OCI-LY7 (cell line): ENCODE results near the gene AARSD1. TPM values are rescaled to one million over a fixed set of nuclear protein-coding genes. Genes with fewer than 3 reads are reported as not detected.
"Not testable (repeated sequence)": the region's sequence is repeated elsewhere in the genome, so short reads cannot be mapped to it uniquely, and the experiment has no call there.

Experiments
- BruUV-seq: library from RNA; stranded (reverse); fragments of 400-500 nt; replicated peaks from 2 replicates; lab custom pipeline; 2021; lab: Mats Ljungman, UMichigan
- CTCF ChIA-PET: fragments of 300-600 bp; sonication (Branson Sonifier 250); formaldehyde crosslinking; loops from one replicate; lab custom pipeline; 2022; ENCODE audit warnings: antibody characterized with exemption; ENCODE audit not compliant: unreplicated experiment; lab: Charles Lee
- POLR2A ChIA-PET: fragments of 300-600 bp; sonication (Branson Sonifier 250); formaldehyde crosslinking; loops from one replicate; lab custom pipeline; 2022; ENCODE audit warnings: antibody characterized with exemption; lab: Charles Lee
- DNase-seq: peaks from one replicate; pipeline ENCODE4 v3.0.0-alpha.2; 2015; ENCODE audit warnings: low spot score
- H2AFZ ChIP-seq: fragments of 200-600 bp; sonication (generic), shearing (Covaris generic); 2 replicates; pipeline ENCODE4 v1.6.1; 2014; ENCODE audit warnings: mild to moderate bottlenecking, antibody characterized with exemption, low read length, moderate library complexity
- H3K27ac ChIP-seq: fragments of 200-600 bp; sonication (generic); 2 replicates; pipeline ENCODE4 v1.5.1; 2014; ENCODE audit warnings: mixed run types, low read depth, mild to moderate bottlenecking, moderate library complexity, low read length, inconsistent platforms; ENCODE audit not compliant: poor library complexity, severe bottlenecking
- H3K36me3 ChIP-seq: fragments of 200-600 bp; sonication (generic); 2 replicates; pipeline ENCODE4 v1.6.1; 2014; ENCODE audit warnings: mild to moderate bottlenecking, antibody characterized with exemption, low read length, moderate library complexity, mixed read lengths; ENCODE audit not compliant: insufficient read depth
- H3K4me1 ChIP-seq: fragments of 200-600 bp; sonication (generic); 2 replicates; pipeline ENCODE4 v1.5.1; 2014; ENCODE audit warnings: mild to moderate bottlenecking, low read length; ENCODE audit not compliant: insufficient read depth, poor library complexity, severe bottlenecking
- H3K4me2 ChIP-seq: fragments of 200-600 bp; sonication (generic); 2 replicates; pipeline ENCODE4 v1.6.1; 2014; ENCODE audit warnings: mild to moderate bottlenecking, low read length
- H3K4me3 ChIP-seq: fragments of 200-600 bp; sonication (generic); 2 replicates; pipeline ENCODE4 v1.5.1; 2014; ENCODE audit warnings: mild to moderate bottlenecking, low read depth, low read length; ENCODE audit not compliant: poor library complexity, severe bottlenecking
- H3K79me2 ChIP-seq: fragments of 200-600 bp; sonication (generic); 2 replicates; pipeline ENCODE4 v1.6.1; 2016; ENCODE audit warnings: low read depth, mild to moderate bottlenecking, low read length, moderate library complexity, mixed read lengths; ENCODE audit not compliant: insufficient read depth
- H3K9me2 ChIP-seq: fragments of 200-600 bp; sonication (generic); 2 replicates; pipeline ENCODE4 v1.6.1; 2016; ENCODE audit warnings: mild to moderate bottlenecking, low read length, mixed read lengths; ENCODE audit not compliant: insufficient read depth
- H3K9me3 ChIP-seq: fragments of 200-600 bp; sonication (generic); 2 replicates; pipeline ENCODE4 v1.6.1; 2014; ENCODE audit warnings: mild to moderate bottlenecking, mixed run types, low read length, mixed read lengths
- H4K20me1 ChIP-seq: fragments of 200-600 bp; sonication (generic); 2 replicates; pipeline ENCODE4 v1.6.1; 2014; ENCODE audit warnings: mild to moderate bottlenecking, antibody characterized with exemption, low read length, moderate library complexity, mixed read lengths; ENCODE audit not compliant: insufficient read depth
- EZH2phosphoT487 ChIP-seq: fragments of 200-600 bp; sonication (generic); IDR thresholded peaks from 2 replicates; pipeline ENCODE4 v1.6.1; 2018; ENCODE audit warnings: low read depth, borderline replicate concordance, mild to moderate bottlenecking, mixed run types, antibody characterized with exemption, low read length, moderate library complexity, mixed read lengths
- intact Hi-C: fragments of 100-400 bp; cut with micrococcal nuclease; formaldehyde crosslinking; loops from one replicate; pipeline ENCODE4 v1.10.0; 2022; ENCODE audit not compliant: unreplicated experiment
- total RNA-seq, 2 experiments: library from RNA; depleted of rRNA in 1 of 2; stranded (reverse); fragments of >200 nt in 1 of 2; shearing (Covaris generic) in 1 of 2; gene quantifications; 2 replicates each; pipeline ENCODE4 v1.2.3, GENCODE V29; 2014 to 2022
- TF ChIP-seq, protein P1 (sequence below): fragments of 200-600 bp; sonication (generic); conservative IDR thresholded peaks from 2 replicates; pipeline ENCODE4 v1.5.1; 2014; ENCODE audit warnings: mild to moderate bottlenecking, antibody characterized with exemption, low read length, moderate library complexity, mixed read lengths

The AARSD1 gene
- total RNA-seq, 2 experiments from 2014 or later, result 26.9 to 31.7 TPM

- Histone ChIP-seq H3K4me3 (peak within 1 kb of the TSS; percentile 45), H3K36me3 (peaks cover 41% of the 10 kb centered on the region), H3K4me1 (peaks cover 10% of the 10 kb centered on the region), H4K20me1 (no peaks in the 10 kb centered on the region), H3K9me2 (no peaks in the 10 kb centered on the region), H3K27ac (peak within 1 kb of the TSS; percentile 58), H3K9me3 (no peaks in the 10 kb centered on the region), H3K79me2 (no peaks in the 10 kb centered on the region), H2AFZ (peak within 1 kb of the TSS; percentile 42; the same call in 1 of the 2 replicates), H3K4me2 (peak within 1 kb of the TSS; percentile 66)
- ChIA-PET CTCF (no interaction called here), POLR2A (interaction anchor here (0.5 to 0.9 kb wide), 3 partner anchors 41 to 387 kb away, joined by 3 to 5 read pairs (median 4); no protein-coding TSS in a partner anchor)
- no TSS peak for BruUV-seq
- intact Hi-C loops, result no loop called here
- peak; percentile 78 for DNase-seq
- TF ChIP-seq, protein P1, sequence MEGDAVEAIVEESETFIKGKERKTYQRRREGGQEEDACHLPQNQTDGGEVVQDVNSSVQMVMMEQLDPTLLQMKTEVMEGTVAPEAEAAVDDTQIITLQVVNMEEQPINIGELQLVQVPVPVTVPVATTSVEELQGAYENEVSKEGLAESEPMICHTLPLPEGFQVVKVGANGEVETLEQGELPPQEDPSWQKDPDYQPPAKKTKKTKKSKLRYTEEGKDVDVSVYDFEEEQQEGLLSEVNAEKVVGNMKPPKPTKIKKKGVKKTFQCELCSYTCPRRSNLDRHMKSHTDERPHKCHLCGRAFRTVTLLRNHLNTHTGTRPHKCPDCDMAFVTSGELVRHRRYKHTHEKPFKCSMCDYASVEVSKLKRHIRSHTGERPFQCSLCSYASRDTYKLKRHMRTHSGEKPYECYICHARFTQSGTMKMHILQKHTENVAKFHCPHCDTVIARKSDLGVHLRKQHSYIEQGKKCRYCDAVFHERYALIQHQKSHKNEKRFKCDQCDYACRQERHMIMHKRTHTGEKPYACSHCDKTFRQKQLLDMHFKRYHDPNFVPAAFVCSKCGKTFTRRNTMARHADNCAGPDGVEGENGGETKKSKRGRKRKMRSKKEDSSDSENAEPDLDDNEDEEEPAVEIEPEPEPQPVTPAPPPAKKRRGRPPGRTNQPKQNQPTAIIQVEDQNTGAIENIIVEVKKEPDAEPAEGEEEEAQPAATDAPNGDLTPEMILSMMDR, result peak; percentile 70
- TF ChIP-seq EZH2phosphoT487, result no peak
Observed at GRCh38 chr17:43006639-43007551, 42.6 kb upstream of the AARSD1 start, which contains the start of gene IFI35. IFI35 (plus strand) TSS chr17:43006784; CDS start chr17:43006948, 164 bp downstream.

GRCh38 chr17:43003542-43004172 is 39.4 kb upstream of the AARSD1 start:
- peaks cover 21% of the 10 kb centered on the region for H3K4me1 ChIP-seq
- ChIA-PET POLR2A (no interaction called here), CTCF (no interaction called here)
- H3K27ac ChIP-seq, result peak overlapping the region; percentile 9
- no peaks in the 10 kb centered on the region for H3K9me3 ChIP-seq
- H2AFZ ChIP-seq, result no peak overlapping the region
- H4K20me1 ChIP-seq, result peaks cover 14% of the 10 kb centered on the region; the same call in 1 of the 2 replicates
- H3K36me3 ChIP-seq, result peaks cover 73% of the 10 kb centered on the region
- H3K4me3 ChIP-seq, result no peak overlapping the region
- no peaks in the 10 kb centered on the region for H3K9me2 ChIP-seq
- TF ChIP-seq EZH2phosphoT487, result no peak
- TF ChIP-seq, protein P1, result no peak
- DNase-seq, result no peak
- H3K4me2 ChIP-seq, result no peak overlapping the region
- BruUV-seq, result no TSS peak
- intact Hi-C loops, result no loop called here
- H3K79me2 ChIP-seq, result peaks cover 26% of the 10 kb centered on the region

DNA sequence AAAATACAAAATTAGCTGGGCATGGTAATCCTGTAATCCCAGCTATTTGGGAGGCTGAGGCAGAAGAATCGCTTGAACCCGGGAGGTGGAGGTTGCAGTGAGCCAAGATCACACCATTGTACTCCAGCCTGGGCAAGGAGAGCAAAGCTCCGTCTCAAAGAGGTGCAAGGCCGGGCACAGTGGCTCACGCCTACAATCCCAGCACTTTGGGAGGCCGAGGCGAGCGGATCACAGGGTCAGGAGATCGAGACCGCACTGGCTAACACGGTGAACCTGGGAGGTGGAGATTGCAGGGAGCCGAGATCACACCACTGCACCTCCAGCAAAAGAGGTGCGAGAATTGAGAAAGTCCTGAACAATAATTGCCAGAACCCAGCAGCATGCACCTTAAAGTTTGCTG is 36.6 kb upstream of the AARSD1 start:
- POLR2A ChIA-PET, intact Hi-C loops, H3K9me3 ChIP-seq, H2AFZ ChIP-seq, BruUV-seq, H3K27ac ChIP-seq, H3K4me3 ChIP-seq, CTCF ChIA-PET, H3K4me2 ChIP-seq, H3K9me2 ChIP-seq, DNase-seq: not testable (repeated sequence)
- Histone ChIP-seq H3K36me3 (peaks cover 73% of the 10 kb centered on the region), H4K20me1 (peaks cover 14% of the 10 kb centered on the region; the same call in 1 of the 2 replicates), H3K79me2 (peaks cover 30% of the 10 kb centered on the region), H3K4me1 (peaks cover 20% of the 10 kb centered on the region)
